Mesothelial cell of epicardium (in vitro differentiated cells): Measurements from ENCODE around the gene IRX5. TPM values are rescaled to one million over a fixed set of nuclear protein-coding genes. Genes with fewer than 3 reads are reported as not detected.

Experiments used
- DNase-seq, 2 experiments: peaks; one replicate each; pipeline ENCODE4 v3.0.0; 2021; ENCODE audit warnings: low spot score in 2 of 2; ENCODE audit not compliant: unreplicated experiment in 2 of 2
- H3K27ac Mint-ChIP-seq: 2 replicates; pipeline ENCODE4 v1.8.0; 2021; ENCODE audit warnings: mixed read lengths
- H3K27me3 Mint-ChIP-seq: 2 replicates; pipeline ENCODE4 v1.8.0; 2021; ENCODE audit warnings: low read depth, mixed read lengths
- H3K36me3 Mint-ChIP-seq: 2 replicates; pipeline ENCODE4 v1.8.0; 2021; ENCODE audit warnings: mixed read lengths
- H3K4me1 Mint-ChIP-seq: 2 replicates; pipeline ENCODE4 v1.8.0; 2021; ENCODE audit warnings: mixed read lengths
- H3K4me3 Mint-ChIP-seq: 2 replicates; pipeline ENCODE4 v1.8.0; 2021; ENCODE audit warnings: mild to moderate bottlenecking, moderate library complexity, mixed read lengths
- H3K9me3 Mint-ChIP-seq: 2 replicates; pipeline ENCODE4 v1.8.0; 2021; ENCODE audit warnings: mixed read lengths
- total RNA-seq: library from RNA; stranded (reverse); gene quantifications from 3 replicates; pipeline ENCODE4 v1.2.1, GENCODE V29; 2021
- TF ChIP-seq, protein P1 (sequence below): fragments of 200-600 bp; sonication (generic); IDR thresholded peaks from one replicate; pipeline ENCODE4 v1.5.0; 2021; ENCODE audit warnings: antibody characterized with exemption; ENCODE audit not compliant: unreplicated experiment

IRX5 gene
- total RNA-seq, 1 donor from 2014 or later = 17.8 TPM

DNA sequence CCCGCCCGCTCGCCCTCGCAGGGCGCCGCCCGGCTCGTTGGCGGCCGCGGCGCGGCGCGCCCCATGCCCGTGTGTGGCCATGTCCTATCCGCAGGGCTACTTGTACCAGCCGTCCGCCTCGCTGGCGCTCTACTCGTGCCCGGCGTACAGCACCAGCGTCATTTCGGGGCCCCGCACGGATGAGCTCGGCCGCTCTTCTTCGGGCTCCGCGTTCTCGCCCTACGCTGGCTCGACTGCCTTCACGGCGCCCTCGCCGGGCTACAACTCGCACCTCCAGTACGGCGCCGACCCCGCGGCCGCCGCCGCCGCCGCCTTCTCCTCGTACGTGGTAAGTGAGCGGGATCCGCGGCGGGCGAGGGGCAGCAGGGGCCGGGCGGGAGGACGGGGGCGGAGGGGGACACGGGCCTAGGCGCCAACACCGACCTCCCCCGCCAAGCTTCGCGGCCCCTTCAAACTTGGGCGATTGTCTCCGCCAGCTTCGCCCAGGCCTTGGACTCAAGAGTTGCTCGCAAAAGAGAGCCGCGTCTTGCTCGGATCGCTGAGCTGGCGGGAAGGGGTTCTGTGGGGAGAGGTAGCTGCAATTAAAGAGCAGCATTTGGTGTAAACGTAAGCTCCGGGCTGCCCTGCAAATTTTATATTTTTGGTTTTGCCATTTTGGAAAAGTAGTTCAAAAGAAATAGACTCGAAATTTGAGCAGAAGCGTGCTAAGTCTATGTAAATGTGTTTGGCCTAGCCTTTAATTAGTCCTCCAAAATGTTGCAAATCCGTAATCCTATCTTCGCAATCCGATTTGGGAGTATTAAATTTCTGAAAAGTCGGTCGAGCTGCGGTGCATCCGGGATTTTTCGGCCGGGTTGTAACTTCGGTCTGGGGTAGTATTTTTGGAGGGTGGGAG is 702 bp downstream of the IRX5 start:
- H3K4me1 Mint-ChIP-seq = peaks cover 56% of the 10 kb centered on the region
- no peaks in the 10 kb centered on the region for H3K9me3 Mint-ChIP-seq
- H3K36me3 Mint-ChIP-seq = peaks cover 10% of the 10 kb centered on the region
- peak in 1 of 2 experiments; percentile 61 for DNase-seq
- TF ChIP-seq, protein P1, sequence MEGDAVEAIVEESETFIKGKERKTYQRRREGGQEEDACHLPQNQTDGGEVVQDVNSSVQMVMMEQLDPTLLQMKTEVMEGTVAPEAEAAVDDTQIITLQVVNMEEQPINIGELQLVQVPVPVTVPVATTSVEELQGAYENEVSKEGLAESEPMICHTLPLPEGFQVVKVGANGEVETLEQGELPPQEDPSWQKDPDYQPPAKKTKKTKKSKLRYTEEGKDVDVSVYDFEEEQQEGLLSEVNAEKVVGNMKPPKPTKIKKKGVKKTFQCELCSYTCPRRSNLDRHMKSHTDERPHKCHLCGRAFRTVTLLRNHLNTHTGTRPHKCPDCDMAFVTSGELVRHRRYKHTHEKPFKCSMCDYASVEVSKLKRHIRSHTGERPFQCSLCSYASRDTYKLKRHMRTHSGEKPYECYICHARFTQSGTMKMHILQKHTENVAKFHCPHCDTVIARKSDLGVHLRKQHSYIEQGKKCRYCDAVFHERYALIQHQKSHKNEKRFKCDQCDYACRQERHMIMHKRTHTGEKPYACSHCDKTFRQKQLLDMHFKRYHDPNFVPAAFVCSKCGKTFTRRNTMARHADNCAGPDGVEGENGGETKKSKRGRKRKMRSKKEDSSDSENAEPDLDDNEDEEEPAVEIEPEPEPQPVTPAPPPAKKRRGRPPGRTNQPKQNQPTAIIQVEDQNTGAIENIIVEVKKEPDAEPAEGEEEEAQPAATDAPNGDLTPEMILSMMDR = no peak
- H3K27ac Mint-ChIP-seq = peak overlapping the region; percentile 97
- peak overlapping the region; percentile 91 for H3K4me3 Mint-ChIP-seq
- H3K27me3 Mint-ChIP-seq = peaks cover 35% of the 10 kb centered on the region

DNA sequence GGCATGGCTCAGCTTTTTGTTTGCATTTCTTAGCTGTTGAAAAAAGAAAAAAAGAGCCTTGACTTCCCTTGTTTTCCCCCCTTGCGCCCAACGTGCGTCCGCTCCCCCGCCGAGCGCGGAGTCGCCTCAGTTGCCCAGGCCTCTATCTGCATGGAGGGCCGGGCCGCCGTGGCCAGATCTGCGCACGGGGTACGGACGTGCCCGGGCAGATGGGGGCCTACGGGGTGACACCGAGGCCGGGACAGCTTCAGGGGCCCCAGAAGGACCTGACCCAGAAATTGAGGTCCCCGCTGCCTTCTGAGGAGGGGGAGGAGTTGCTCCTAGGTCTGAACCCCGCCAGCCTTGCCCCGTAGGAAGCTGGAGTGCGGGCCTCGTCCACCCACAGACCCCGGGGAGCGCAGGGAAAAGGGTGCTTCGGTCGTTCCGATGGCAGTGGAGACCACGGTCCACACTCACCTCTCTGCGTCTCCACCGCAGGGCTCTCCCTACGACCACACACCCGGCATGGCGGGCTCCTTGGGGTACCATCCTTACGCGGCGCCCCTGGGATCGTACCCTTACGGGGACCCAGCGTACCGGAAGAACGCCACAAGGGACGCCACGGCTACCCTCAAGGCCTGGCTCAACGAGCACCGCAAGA is 1.5 kb downstream of the IRX5 start:
- Mint-ChIP-seq H3K4me1 (peaks cover 56% of the 10 kb centered on the region), H3K9me3 (no peaks in the 10 kb centered on the region), H3K27ac (peak overlapping the region; percentile 97)

DNA sequence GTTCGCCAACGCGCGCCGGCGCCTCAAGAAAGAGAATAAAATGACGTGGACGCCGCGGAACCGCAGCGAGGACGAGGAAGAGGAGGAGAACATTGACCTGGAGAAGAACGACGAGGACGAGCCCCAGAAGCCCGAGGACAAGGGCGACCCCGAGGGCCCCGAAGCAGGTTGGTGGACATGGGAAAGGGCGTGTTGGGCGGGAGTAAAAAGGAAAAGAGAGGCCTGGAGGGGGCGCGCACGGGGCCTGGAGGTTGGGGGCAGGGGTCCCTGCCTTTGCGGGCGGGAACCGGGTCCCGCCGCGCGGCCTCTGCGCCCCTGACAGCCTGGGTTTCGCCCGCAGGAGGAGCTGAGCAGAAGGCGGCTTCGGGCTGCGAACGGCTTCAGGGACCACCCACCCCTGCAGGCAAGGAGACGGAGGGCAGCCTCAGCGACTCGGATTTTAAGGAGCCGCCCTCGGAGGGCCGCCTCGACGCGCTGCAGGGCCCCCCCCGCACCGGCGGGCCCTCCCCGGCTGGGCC is 2.1 kb downstream of the IRX5 start:
- Mint-ChIP-seq H3K27me3 (peaks cover 49% of the 10 kb centered on the region), H3K27ac (peak overlapping the region; percentile 97), H3K9me3 (no peaks in the 10 kb centered on the region), H3K4me3 (peak overlapping the region; percentile 91), H3K4me1 (peaks cover 56% of the 10 kb centered on the region), H3K36me3 (peaks cover 10% of the 10 kb centered on the region)
- TF ChIP-seq, protein P1 = no peak
- no peak for DNase-seq

More for the DNA sequence above, 1.5 kb downstream of the IRX5 start:
- Mint-ChIP-seq H3K4me3 (peak overlapping the region; percentile 91), H3K36me3 (peaks cover 10% of the 10 kb centered on the region), H3K27me3 (peaks cover 43% of the 10 kb centered on the region)
- TF ChIP-seq, protein P1 = no peak
- peak in 1 of 2 experiments; percentile 52 for DNase-seq

DNA sequence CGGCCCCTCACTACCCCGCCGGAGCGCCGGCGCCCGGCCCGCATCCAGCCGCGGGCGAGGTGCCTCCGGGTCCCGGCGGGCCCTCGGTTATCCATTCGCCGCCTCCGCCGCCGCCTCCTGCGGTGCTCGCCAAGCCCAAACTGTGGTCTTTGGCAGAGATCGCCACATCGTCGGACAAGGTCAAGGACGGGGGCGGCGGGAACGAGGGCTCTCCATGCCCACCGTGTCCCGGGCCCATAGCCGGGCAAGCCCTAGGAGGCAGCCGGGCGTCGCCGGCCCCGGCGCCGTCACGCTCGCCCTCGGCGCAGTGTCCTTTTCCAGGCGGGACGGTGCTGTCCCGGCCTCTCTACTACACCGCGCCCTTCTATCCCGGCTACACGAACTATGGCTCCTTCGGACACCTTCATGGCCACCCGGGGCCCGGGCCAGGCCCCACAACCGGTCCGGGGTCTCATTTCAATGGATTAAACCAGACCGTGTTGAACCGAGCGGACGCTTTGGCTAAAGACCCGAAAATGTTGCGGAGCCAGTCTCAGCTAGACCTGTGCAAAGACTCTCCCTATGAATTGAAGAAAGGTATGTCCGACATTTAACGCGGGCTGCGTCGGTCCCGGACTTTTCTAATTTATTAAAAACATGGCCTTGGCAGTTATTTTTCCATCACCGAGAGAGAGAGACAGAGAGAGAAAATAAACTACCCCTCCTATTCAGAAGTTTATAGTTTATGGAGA is 2.8 kb downstream of the IRX5 start:
- TF ChIP-seq, protein P1 = no peak
- Mint-ChIP-seq H3K36me3 (peaks cover 10% of the 10 kb centered on the region), H3K27me3 (peaks cover 54% of the 10 kb centered on the region), H3K4me3 (peak overlapping the region; percentile 81), H3K4me1 (peaks cover 58% of the 10 kb centered on the region), H3K27ac (peak overlapping the region; percentile 93), H3K9me3 (no peaks in the 10 kb centered on the region)
- peak in 1 of 2 experiments; percentile 48 for DNase-seq
